ENCODE data around the gene PSME3IP1.
A peak's percentile ranks its signal among the peaks of the same experiment; 100 is the strongest.

DNA sequence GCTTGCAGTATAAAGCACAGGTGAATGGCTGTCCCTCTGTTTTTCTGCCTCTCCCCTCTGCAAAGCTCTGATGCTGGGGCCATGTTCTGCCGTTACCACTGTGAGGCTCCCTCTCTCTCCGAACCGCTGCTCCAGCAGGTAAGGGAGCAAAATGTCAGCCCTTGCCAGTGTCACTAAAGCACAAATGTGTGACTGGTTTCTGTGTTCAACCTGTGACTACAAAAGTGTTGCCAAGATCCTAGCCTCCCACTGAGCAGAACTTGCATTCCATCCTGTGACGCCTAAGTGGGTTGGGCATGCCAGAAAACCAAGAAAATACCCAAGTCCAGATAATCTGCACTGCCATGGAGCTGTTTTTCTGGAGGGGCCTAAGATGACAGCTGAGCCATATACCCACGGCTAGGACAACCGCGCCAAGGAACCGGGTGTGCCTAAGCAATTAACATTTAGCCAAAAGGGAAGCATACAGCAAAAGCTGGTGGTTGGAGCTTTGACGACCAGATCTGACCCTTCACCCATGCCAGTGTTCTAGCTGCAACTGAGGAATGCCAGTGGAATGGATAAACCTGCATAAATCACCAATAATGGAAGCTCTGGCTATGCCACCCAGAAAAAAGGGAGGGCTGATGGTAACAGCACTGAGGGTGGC is 35.0 kb downstream of the PSME3IP1 start:
- TF ChIP-seq MAFK (IDR thresholded peaks at IDR 0.05; ENCODE audit: low read depth, low read length), result no peak
- no peak for TF ChIP-seq RNF2 (IDR thresholded peaks at IDR 0.05; ENCODE audit: borderline replicate concordance, low read depth, low read length, missing control alignments, poor library complexity, severe bottlenecking)
- TF ChIP-seq, protein P1, sequence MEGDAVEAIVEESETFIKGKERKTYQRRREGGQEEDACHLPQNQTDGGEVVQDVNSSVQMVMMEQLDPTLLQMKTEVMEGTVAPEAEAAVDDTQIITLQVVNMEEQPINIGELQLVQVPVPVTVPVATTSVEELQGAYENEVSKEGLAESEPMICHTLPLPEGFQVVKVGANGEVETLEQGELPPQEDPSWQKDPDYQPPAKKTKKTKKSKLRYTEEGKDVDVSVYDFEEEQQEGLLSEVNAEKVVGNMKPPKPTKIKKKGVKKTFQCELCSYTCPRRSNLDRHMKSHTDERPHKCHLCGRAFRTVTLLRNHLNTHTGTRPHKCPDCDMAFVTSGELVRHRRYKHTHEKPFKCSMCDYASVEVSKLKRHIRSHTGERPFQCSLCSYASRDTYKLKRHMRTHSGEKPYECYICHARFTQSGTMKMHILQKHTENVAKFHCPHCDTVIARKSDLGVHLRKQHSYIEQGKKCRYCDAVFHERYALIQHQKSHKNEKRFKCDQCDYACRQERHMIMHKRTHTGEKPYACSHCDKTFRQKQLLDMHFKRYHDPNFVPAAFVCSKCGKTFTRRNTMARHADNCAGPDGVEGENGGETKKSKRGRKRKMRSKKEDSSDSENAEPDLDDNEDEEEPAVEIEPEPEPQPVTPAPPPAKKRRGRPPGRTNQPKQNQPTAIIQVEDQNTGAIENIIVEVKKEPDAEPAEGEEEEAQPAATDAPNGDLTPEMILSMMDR (IDR thresholded peaks at IDR 0.05; ENCODE audit: control extremely low read depth in 1 of 3, insufficient read depth in 1 of 3, low read depth in 1 of 3, low read length in 3 of 3), result peak in 1 of 3 experiments; percentile 8; a peak in 1 of 4 replicates
- no peak for TF ChIP-seq EZH2 (IDR thresholded peaks at IDR 0.05; ENCODE audit: low read depth, low read length, severe bottlenecking)
- no peak for TF ChIP-seq KDM5A (IDR thresholded peaks at IDR 0.05; ENCODE audit: low read length)
- TF ChIP-seq POLR2AphosphoS5 (IDR thresholded peaks at IDR 0.05; ENCODE audit: low read depth, low read length), result no peak
